B cell (primary cell): ENCODE data around the gene ZNF784.

ENCODE experiments used
- EZH2 ChIP-seq: IDR thresholded peaks from 2 replicates; pipeline ENCODE4 v1.6.1; 2012; ENCODE audit warnings: borderline replicate concordance, low read depth, mild to moderate bottlenecking, moderate library complexity, low read length; ENCODE audit not compliant: insufficient read depth, poor library complexity, severe bottlenecking
- TF ChIP-seq, protein P1 (sequence below): fragments of 200-600 bp; IDR thresholded peaks from one replicate; pipeline ENCODE4 v1.8.0; 2022; ENCODE audit warnings: antibody characterized with exemption, mild to moderate bottlenecking

DNA sequence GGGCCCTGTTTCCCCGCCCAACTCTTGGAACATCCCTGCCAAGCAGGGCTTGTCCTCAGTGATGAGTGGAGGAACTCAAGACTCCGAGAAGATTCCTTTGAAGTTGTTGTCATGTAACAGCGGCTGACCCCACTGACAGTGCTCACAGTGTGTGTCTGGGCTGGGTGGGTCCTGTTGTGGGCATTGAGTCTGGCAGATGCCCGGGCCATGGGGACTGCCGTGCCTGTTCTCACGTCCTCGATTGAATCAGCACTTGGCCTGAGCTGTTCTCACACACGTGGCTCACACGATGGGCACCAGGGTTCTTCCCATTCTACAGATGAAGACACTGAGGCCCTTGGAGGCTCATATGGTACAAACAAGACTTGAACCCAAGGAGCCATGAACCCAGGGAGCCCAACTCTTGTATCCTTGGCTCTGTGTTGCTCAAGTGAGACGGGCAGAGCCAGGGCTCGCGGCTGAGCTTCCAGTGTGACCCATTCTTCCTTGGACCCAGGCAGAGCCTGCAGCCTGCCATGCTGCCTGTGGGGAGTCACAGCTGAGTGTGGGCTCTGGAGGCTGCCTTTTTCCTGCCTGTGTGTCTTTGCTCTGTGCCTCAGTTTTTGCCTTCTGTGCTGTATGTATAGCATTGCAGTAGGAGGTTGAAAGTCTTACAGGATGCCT is 42.1 kb upstream of the ZNF784 start:
- TF ChIP-seq, protein P1, sequence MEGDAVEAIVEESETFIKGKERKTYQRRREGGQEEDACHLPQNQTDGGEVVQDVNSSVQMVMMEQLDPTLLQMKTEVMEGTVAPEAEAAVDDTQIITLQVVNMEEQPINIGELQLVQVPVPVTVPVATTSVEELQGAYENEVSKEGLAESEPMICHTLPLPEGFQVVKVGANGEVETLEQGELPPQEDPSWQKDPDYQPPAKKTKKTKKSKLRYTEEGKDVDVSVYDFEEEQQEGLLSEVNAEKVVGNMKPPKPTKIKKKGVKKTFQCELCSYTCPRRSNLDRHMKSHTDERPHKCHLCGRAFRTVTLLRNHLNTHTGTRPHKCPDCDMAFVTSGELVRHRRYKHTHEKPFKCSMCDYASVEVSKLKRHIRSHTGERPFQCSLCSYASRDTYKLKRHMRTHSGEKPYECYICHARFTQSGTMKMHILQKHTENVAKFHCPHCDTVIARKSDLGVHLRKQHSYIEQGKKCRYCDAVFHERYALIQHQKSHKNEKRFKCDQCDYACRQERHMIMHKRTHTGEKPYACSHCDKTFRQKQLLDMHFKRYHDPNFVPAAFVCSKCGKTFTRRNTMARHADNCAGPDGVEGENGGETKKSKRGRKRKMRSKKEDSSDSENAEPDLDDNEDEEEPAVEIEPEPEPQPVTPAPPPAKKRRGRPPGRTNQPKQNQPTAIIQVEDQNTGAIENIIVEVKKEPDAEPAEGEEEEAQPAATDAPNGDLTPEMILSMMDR: no peak
- TF ChIP-seq EZH2: no peak
